Astrocyte (in vitro differentiated cells and primary cell): ENCODE data around the gene DEFB123.

Experiments used
- CTCF ChIP-seq: IDR thresholded peaks from 2 replicates; pipeline ENCODE4 v1.5.1; 2011; ENCODE audit warnings: low read depth, mild to moderate bottlenecking, inconsistent platforms, low read length, moderate library complexity; ENCODE audit not compliant: insufficient read depth
- EZH2 ChIP-seq: IDR thresholded peaks from 2 replicates; pipeline ENCODE4 v1.6.1; 2012; ENCODE audit warnings: mild to moderate bottlenecking, low read length, inconsistent platforms; ENCODE audit not compliant: insufficient read depth

DNA sequence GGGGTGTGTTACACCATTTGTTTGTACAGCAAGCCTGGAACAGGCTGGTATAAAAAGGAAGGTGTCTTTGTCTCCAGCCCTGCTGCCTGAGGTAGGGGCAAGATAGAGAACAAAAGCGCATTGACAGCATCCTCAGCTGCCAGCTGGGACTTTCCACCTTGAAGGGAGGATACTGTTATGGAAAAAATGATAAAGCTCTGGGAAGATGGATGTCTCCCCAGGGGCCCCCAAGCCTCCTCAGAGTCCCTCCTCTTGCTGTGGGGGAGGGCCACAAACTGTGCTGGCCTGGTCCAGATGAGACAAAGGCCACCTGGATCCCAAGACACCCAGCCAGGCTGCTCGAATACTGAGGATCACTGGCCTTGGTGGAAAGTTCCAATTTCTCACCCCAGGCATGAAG, 47.7 kb downstream of the DEFB123 start:
- no peak for TF ChIP-seq CTCF
- TF ChIP-seq EZH2, result no peak
